Measurements from ENCODE around the gene SLC16A6.

DNA sequence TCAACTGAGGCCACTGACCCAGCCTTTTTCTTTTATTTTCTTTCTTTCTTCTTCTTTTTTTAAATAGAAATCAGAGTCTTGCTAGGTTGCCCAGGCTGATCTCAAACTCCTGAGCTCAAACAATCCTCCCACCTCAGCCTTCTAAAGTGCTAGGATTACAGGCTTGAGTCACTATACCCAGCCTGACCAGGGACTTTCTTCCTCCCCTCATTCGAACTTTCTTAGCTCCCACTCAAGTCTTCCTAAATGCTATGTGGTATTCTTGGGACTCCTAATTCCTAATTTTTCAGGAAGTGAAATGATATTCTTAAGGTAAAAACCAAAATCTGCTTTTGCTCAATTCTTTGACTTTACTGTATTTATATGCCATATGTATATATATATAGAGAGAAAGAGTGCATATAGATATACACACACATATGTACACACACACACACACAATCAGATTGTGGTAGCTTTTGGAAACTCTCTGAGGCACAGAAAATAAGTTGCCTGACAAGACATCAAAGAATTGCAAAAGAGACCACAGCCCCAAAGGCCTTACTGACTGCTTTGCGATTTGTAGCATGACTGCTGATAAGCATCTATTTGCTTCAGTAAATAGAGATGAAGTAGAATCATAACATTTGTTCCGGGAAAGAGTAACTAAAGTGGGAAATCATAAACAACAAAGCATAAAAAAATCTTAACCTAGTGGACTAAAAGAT lies 52.6 kb downstream of the SLC16A6 start:
- TF ChIP-seq POLR2A (IDR thresholded peaks at IDR 0.05; ENCODE audit: low read length) (no peak), GATA1 (IDR thresholded peaks at IDR 0.05; ENCODE audit: low read depth, low read length) (no peak)

All from erythroblast (primary cell).